PC-3 (cell line): Measurements from ENCODE around the gene CSMD2. TPM values are rescaled to one million over a fixed set of nuclear protein-coding genes. Genes with fewer than 3 reads are reported as not detected.

Experiments used
- ATAC-seq: fragments of 200-7000 bp; cut with Tn5 transposase; 2 replicates; pipeline ENCODE4 v1.9.1; 2020; ENCODE audit warnings: mild to moderate bottlenecking, moderate library complexity
- BruUV-seq: library from RNA; stranded (reverse); fragments of 400-500 nt; replicated peaks from 2 replicates; lab custom pipeline; 2021; lab: Mats Ljungman, UMichigan
- CTCF ChIA-PET: fragments of 300-600 bp; sonication (Branson Sonifier 250); formaldehyde crosslinking; loops from one replicate; lab custom pipeline; 2022; ENCODE audit warnings: antibody characterized with exemption; lab: Charles Lee
- POLR2A ChIA-PET: fragments of 300-600 bp; sonication (Branson Sonifier 250); formaldehyde crosslinking; loops from one replicate; lab custom pipeline; 2022; ENCODE audit warnings: antibody characterized with exemption; ENCODE audit not compliant: unreplicated experiment; lab: Charles Lee
- DNase-seq: peaks from one replicate; pipeline ENCODE4 v3.0.0-alpha.2; 2015
- H2AFZ ChIP-seq: fragments of 300-600 bp; sonication (generic); 2 replicates; pipeline ENCODE4 v1.6.0; 2016; ENCODE audit warnings: antibody characterized with exemption, low read length
- H3F3A ChIP-seq: fragments of 300-600 bp; sonication (generic); one replicate; pipeline ENCODE4 v1.6.0; 2017; ENCODE audit warnings: antibody characterized with exemption, low read length, control low read depth, mild to moderate bottlenecking; ENCODE audit not compliant: unreplicated experiment
- H3K27ac ChIP-seq: fragments of 300-600 bp; sonication (generic); 2 replicates; pipeline ENCODE4 v1.5.1; 2016; ENCODE audit warnings: mild to moderate bottlenecking, low read length
- H3K27me3 ChIP-seq: fragments of 300-600 bp; sonication (generic); 2 replicates; pipeline ENCODE4 v1.6.1; 2016; ENCODE audit warnings: low read length, mixed read lengths
- H3K36me3 ChIP-seq: fragments of 300-600 bp; sonication (generic); 2 replicates; pipeline ENCODE4 v1.6.1; 2016; ENCODE audit warnings: low read depth, mixed run types, low read length, mixed read lengths
- H3K4me1 ChIP-seq: fragments of 300-600 bp; sonication (generic); 2 replicates; pipeline ENCODE4 v1.5.1; 2016; ENCODE audit warnings: low read length; ENCODE audit not compliant: insufficient read depth
- H3K4me2 ChIP-seq: fragments of 300-600 bp; sonication (generic); 2 replicates; pipeline ENCODE4 v1.6.0; 2016; ENCODE audit warnings: low read length
- H3K4me3 ChIP-seq: fragments of 300-600 bp; sonication (generic); 2 replicates; pipeline ENCODE4 v1.5.1; 2016; ENCODE audit warnings: mild to moderate bottlenecking, low read length, mixed read lengths
- H3K79me2 ChIP-seq: fragments of 300-600 bp; sonication (generic); 2 replicates; pipeline ENCODE4 v1.6.1; 2017; ENCODE audit warnings: low read length, mixed read lengths
- H3K9ac ChIP-seq: fragments of 300-600 bp; sonication (generic); 2 replicates; pipeline ENCODE4 v1.6.0; 2016; ENCODE audit warnings: mild to moderate bottlenecking, low read length
- H3K9me2 ChIP-seq: fragments of 300-600 bp; sonication (generic); replicated peaks from 2 replicates; pipeline ENCODE4 v1.6.1; 2016; ENCODE audit warnings: mixed run types, low read length, mixed read lengths
- H3K9me3 ChIP-seq: fragments of 300-600 bp; sonication (generic); 2 replicates; pipeline ENCODE4 v1.6.1; 2016; ENCODE audit warnings: low read length, mixed read lengths
- H4K20me1 ChIP-seq: fragments of 300-600 bp; sonication (generic); 2 replicates; pipeline ENCODE4 v1.6.1; 2016; ENCODE audit warnings: low read length, mixed read lengths
- EZH2 ChIP-seq: fragments of 300-600 bp; sonication (generic); IDR thresholded peaks from one replicate; pipeline ENCODE4 v1.6.1; 2017; ENCODE audit warnings: antibody characterized with exemption, mild to moderate bottlenecking, low read length; ENCODE audit not compliant: unreplicated experiment
- EZH2phosphoT487 ChIP-seq: fragments of 300-600 bp; sonication (generic); IDR thresholded peaks from 2 replicates; pipeline ENCODE4 v1.6.1; 2018; ENCODE audit warnings: mild to moderate bottlenecking, antibody characterized with exemption, low read length, borderline replicate concordance
- intact Hi-C: fragments of 100-400 bp; cut with micrococcal nuclease; formaldehyde crosslinking; loops from 2 replicates; pipeline ENCODE4 v1.9.0; 2023
- total RNA-seq: library from RNA; depleted of rRNA; stranded (reverse); fragments of >200 nt; gene quantifications from 2 replicates; pipeline ENCODE4 v1.2.3, GENCODE V29; 2014
- TF ChIP-seq, protein P1 (sequence below): fragments of 300-600 bp; sonication (generic); conservative IDR thresholded peaks from 2 replicates; pipeline ENCODE4 v1.5.1; 2017; ENCODE audit warnings: antibody characterized with exemption, low read depth, mild to moderate bottlenecking, low read length

The CSMD2 gene
- total RNA-seq, 1 experiment from 2014 or later, result not detected

DNA sequence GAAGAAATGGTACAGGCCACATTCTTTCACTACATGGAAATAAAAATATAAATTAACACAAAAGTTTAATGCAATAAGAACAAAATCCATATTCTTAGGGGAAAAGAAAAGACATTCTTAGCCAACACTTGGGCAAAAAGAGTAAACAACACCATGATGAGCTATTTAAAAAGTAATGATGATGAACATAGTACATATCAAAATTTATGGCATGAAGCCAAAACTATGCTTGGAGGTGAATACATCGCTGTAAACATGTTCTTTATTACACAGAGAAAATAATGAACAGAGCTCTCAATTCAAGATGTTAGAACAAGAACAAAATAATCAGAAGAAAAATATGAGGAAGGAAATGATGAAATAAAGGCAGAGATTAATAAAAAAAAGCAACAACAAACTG lies 534.3 kb downstream of the CSMD2 start:
- Histone ChIP-seq H3K4me1 (no peaks in the 10 kb centered on the region), H3K9me2 (no peaks in the 10 kb centered on the region), H3K36me3 (no peaks in the 10 kb centered on the region), H3K9ac (no peak overlapping the region), H3K27me3 (peaks cover 24% of the 10 kb centered on the region; the same call in 1 of the 2 replicates), H3K4me3 (no peak overlapping the region), H2AFZ (no peak overlapping the region), H3F3A (no peaks in the 10 kb centered on the region), H3K27ac (no peak overlapping the region), H3K4me2 (no peak overlapping the region), H3K9me3 (no peaks in the 10 kb centered on the region), H4K20me1 (no peaks in the 10 kb centered on the region), H3K79me2 (no peaks in the 10 kb centered on the region)
- TF ChIP-seq, protein P1, sequence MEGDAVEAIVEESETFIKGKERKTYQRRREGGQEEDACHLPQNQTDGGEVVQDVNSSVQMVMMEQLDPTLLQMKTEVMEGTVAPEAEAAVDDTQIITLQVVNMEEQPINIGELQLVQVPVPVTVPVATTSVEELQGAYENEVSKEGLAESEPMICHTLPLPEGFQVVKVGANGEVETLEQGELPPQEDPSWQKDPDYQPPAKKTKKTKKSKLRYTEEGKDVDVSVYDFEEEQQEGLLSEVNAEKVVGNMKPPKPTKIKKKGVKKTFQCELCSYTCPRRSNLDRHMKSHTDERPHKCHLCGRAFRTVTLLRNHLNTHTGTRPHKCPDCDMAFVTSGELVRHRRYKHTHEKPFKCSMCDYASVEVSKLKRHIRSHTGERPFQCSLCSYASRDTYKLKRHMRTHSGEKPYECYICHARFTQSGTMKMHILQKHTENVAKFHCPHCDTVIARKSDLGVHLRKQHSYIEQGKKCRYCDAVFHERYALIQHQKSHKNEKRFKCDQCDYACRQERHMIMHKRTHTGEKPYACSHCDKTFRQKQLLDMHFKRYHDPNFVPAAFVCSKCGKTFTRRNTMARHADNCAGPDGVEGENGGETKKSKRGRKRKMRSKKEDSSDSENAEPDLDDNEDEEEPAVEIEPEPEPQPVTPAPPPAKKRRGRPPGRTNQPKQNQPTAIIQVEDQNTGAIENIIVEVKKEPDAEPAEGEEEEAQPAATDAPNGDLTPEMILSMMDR, result no peak
- TF ChIP-seq EZH2phosphoT487 (no peak), EZH2 (no peak)
- intact Hi-C loops, result loop anchor here (5.0 kb wide), 1 partner anchor 967 kb away; no protein-coding TSS in a partner anchor
- BruUV-seq, result no TSS peak
- DNase-seq (no peak), ATAC-seq (no peak)
- POLR2A ChIA-PET, result no interaction called here
- CTCF ChIA-PET, result interaction anchor here (0.7 kb wide), 1 partner anchor 139 kb away, joined by 4 read pairs; no protein-coding TSS in a partner anchor

DNA sequence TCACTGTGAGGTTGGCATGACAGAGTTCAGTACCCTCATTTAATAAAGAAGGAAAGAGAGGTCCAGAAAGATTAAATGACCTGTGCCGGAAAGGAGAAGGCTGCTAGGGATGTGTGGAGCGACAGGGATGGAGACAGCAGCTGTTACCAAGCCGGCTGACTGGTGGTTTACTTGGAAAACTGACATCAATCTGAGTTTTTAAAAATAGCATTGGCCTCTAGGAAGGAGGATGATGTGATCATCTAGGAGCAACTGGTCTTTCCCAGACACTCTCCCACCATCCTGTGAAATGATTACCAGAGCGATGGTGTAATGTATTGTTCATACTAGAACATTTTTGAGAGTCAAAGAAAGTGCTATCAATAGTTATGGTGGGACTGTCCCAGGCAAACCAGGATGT lies 538.2 kb downstream of the CSMD2 start:
- TF ChIP-seq EZH2phosphoT487, result no peak
- TF ChIP-seq, protein P1, result no peak
- TF ChIP-seq EZH2, result no peak
- Histone ChIP-seq H3K36me3 (no peaks in the 10 kb centered on the region), H3K27ac (no peak overlapping the region), H3K27me3 (peaks cover 47% of the 10 kb centered on the region), H3K9me2 (no peaks in the 10 kb centered on the region), H4K20me1 (no peaks in the 10 kb centered on the region), H3K9ac (no peak overlapping the region), H3K9me3 (no peaks in the 10 kb centered on the region), H3K4me2 (no peak overlapping the region), H3K4me3 (no peak overlapping the region), H3F3A (no peaks in the 10 kb centered on the region), H3K4me1 (no peaks in the 10 kb centered on the region), H3K79me2 (no peaks in the 10 kb centered on the region), H2AFZ (no peak overlapping the region)
- POLR2A ChIA-PET, result no interaction called here
- no TSS peak for BruUV-seq
- CTCF ChIA-PET, result no interaction called here
- intact Hi-C loops, result no loop called here
- no peak for DNase-seq
- ATAC-seq, result no peak

DNA sequence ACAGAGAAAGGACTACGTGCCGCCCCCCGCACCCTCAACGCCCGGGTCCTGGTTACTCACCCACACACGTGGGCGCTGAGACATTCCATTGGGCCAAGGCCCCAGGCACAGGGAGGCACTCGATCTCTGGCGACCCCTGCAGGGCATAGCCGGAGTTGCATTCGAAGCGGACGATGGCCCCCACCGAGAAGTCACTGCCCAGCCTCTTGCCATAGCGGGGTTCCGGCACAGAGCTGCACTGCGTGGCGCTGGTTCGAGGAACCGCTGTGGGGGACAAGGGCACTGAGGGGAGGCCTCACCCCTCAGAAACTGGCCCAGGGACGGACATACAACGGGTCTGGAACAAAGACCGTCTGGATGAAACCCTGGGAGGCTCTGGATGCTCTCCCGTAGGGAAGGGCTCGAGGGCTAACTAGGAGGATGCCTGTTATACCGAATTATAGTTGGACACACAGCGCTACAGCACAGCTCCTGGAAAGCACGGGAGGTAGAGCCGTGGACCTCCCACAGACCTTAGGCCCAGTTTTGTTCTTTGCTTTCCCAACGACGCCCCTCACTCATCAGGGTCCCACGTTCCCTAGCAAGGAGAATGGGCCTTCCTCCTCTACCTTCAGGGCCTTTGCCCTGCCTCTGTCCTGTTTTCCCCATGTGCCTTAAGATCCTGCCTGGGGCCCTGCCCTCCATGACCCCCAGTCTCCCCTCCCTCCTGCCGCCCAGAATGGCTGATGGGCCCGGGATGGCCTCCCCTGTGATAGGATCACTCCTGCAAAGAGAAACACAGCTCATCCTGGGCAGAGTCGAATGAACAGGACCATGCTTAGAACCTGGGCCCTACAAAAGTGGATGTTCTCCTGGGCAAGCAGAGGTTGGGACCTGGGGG lies 539.8 kb downstream of the CSMD2 start:
- Histone ChIP-seq H3K27ac (no peak overlapping the region), H2AFZ (no peak overlapping the region), H3K79me2 (no peaks in the 10 kb centered on the region), H3K27me3 (peaks cover 62% of the 10 kb centered on the region), H3F3A (no peaks in the 10 kb centered on the region), H3K9me2 (no peaks in the 10 kb centered on the region), H3K9me3 (no peaks in the 10 kb centered on the region), H3K4me2 (no peak overlapping the region), H3K9ac (no peak overlapping the region), H4K20me1 (no peaks in the 10 kb centered on the region), H3K4me1 (no peaks in the 10 kb centered on the region), H3K4me3 (no peak overlapping the region), H3K36me3 (no peaks in the 10 kb centered on the region)
- BruUV-seq, result no TSS peak
- no peak for TF ChIP-seq EZH2
- no peak for TF ChIP-seq EZH2phosphoT487
- TF ChIP-seq, protein P1, result peak; percentile 60
- ChIA-PET POLR2A (no interaction called here), CTCF (no interaction called here)
- intact Hi-C loops, result no loop called here
- no peak for DNase-seq
- ATAC-seq, result no peak; the same call in 1 of the 2 replicates
